ENCODE data around the gene FERMT2.

The FERMT2 gene

GRCh38 chr14:52840877-52841276 is 110.0 kb downstream of the FERMT2 start:
- H3K79me2 ChIP-seq (ENCODE audit: insufficient read depth, low read length) = no peaks in the 10 kb centered on the region
- no peaks in the 10 kb centered on the region; the same call in 1 of the 2 replicates for H3F3A ChIP-seq (ENCODE audit: low read depth)
- no peak overlapping the region for H3K9ac ChIP-seq (ENCODE audit: low read depth, low read length, poor library complexity, severe bottlenecking)
- H3K4me3 ChIP-seq (ENCODE audit: low read length, poor library complexity, severe bottlenecking) = no peak overlapping the region
- H3K9me3 ChIP-seq (ENCODE audit: insufficient read depth, low read depth, low read length) = no peaks in the 10 kb centered on the region
- H2AFZ ChIP-seq (ENCODE audit: low read length) = peak overlapping the region; percentile 41; the same call in 1 of the 2 replicates
- TF ChIP-seq EZH2phosphoT487 (IDR thresholded peaks at IDR 0.05; ENCODE audit: borderline replicate concordance) (no peak), CTCF (conservative IDR thresholded peaks at IDR 0.05; ENCODE audit: low read length) (no peak)
- H3K27me3 ChIP-seq (ENCODE audit: insufficient read depth, low read length, poor library complexity, severe bottlenecking) = no peaks in the 10 kb centered on the region
- H3K36me3 ChIP-seq (ENCODE audit: insufficient read depth, low read length) = no peaks in the 10 kb centered on the region
- H4K20me1 ChIP-seq (ENCODE audit: insufficient read depth, low read length, poor library complexity, severe bottlenecking) = no peaks in the 10 kb centered on the region
- H3K4me2 ChIP-seq (ENCODE audit: low read depth, low read length, poor library complexity, severe bottlenecking) = no peak overlapping the region
- no peaks in the 10 kb centered on the region for H3K9me2 ChIP-seq (replicated peaks; ENCODE audit: low read depth, low read length)
- H3K4me1 ChIP-seq (ENCODE audit: insufficient read depth, low read length, poor library complexity, severe bottlenecking) = no peaks in the 10 kb centered on the region

- Histone ChIP-seq H3K79me2 (ENCODE audit: insufficient read depth, low read length) (no peaks in the 10 kb centered on the region), H3K9me3 (ENCODE audit: insufficient read depth, low read depth, low read length) (no peaks in the 10 kb centered on the region), H3K27me3 (ENCODE audit: insufficient read depth, low read length, poor library complexity, severe bottlenecking) (no peaks in the 10 kb centered on the region), H3K4me2 (ENCODE audit: low read depth, low read length, poor library complexity, severe bottlenecking) (no peak overlapping the region), H2AFZ (ENCODE audit: low read length) (peak overlapping the region; percentile 54; the same call in 1 of the 2 replicates), H3K36me3 (ENCODE audit: insufficient read depth, low read length) (no peaks in the 10 kb centered on the region), H3K4me3 (ENCODE audit: low read length, poor library complexity, severe bottlenecking) (no peak overlapping the region), H3K9me2 (replicated peaks; ENCODE audit: low read depth, low read length) (no peaks in the 10 kb centered on the region), H3F3A (ENCODE audit: low read depth) (no peaks in the 10 kb centered on the region), H3K9ac (ENCODE audit: low read depth, low read length, poor library complexity, severe bottlenecking) (no peak overlapping the region), H4K20me1 (ENCODE audit: insufficient read depth, low read length, poor library complexity, severe bottlenecking) (no peaks in the 10 kb centered on the region), H3K4me1 (ENCODE audit: insufficient read depth, low read length, poor library complexity, severe bottlenecking) (no peaks in the 10 kb centered on the region)
- TF ChIP-seq EZH2phosphoT487 (IDR thresholded peaks at IDR 0.05; ENCODE audit: borderline replicate concordance) (no peak), CTCF (conservative IDR thresholded peaks at IDR 0.05; ENCODE audit: low read length) (no peak)
Observed at GRCh38 chr14:52837451-52837850, 113.4 kb downstream of the FERMT2 start.

GRCh38 chr14:52836063-52836462 is 114.8 kb downstream of the FERMT2 start:
- H3K27me3 ChIP-seq (ENCODE audit: insufficient read depth, low read length, poor library complexity, severe bottlenecking) = no peaks in the 10 kb centered on the region
- H3K4me3 ChIP-seq (ENCODE audit: low read length, poor library complexity, severe bottlenecking) = no peak overlapping the region
- no peaks in the 10 kb centered on the region for H3F3A ChIP-seq (ENCODE audit: low read depth)
- H3K79me2 ChIP-seq (ENCODE audit: insufficient read depth, low read length) = no peaks in the 10 kb centered on the region
- no peak overlapping the region for H3K4me2 ChIP-seq (ENCODE audit: low read depth, low read length, poor library complexity, severe bottlenecking)
- H3K9me3 ChIP-seq (ENCODE audit: insufficient read depth, low read depth, low read length) = no peaks in the 10 kb centered on the region
- TF ChIP-seq CTCF (conservative IDR thresholded peaks at IDR 0.05; ENCODE audit: low read length) = no peak
- no peak for TF ChIP-seq EZH2phosphoT487 (IDR thresholded peaks at IDR 0.05; ENCODE audit: borderline replicate concordance)
- no peaks in the 10 kb centered on the region for H3K4me1 ChIP-seq (ENCODE audit: insufficient read depth, low read length, poor library complexity, severe bottlenecking)
- H4K20me1 ChIP-seq (ENCODE audit: insufficient read depth, low read length, poor library complexity, severe bottlenecking) = no peaks in the 10 kb centered on the region
- H3K9ac ChIP-seq (ENCODE audit: low read depth, low read length, poor library complexity, severe bottlenecking) = no peak overlapping the region
- H2AFZ ChIP-seq (ENCODE audit: low read length) = no peak overlapping the region
- H3K36me3 ChIP-seq (ENCODE audit: insufficient read depth, low read length) = no peaks in the 10 kb centered on the region
- H3K9me2 ChIP-seq (replicated peaks; ENCODE audit: low read depth, low read length) = no peaks in the 10 kb centered on the region
